Measurements from ENCODE around the gene SLC8B1. TPM values are rescaled to one million over a fixed set of nuclear protein-coding genes. Genes with fewer than 3 reads are reported as not detected.
A peak's percentile ranks its signal among the peaks of the same experiment; 100 is the strongest.

Gene SLC8B1
- total and polyA plus RNA-seq, 2 experiments from 2014 or later: 4.3 to 5.8 TPM

- DNase-seq (ENCODE audit: low read depth in 1 of 2, low spot score in 1 of 2): no peak
- Histone ChIP-seq H3K36me3 (no peaks in the 10 kb centered on the region), H3K27ac (no peak overlapping the region), H3K27me3 (no peaks in the 10 kb centered on the region), H3K4me3 (no peak overlapping the region), H3K4me1 (ENCODE audit: low read depth) (no peaks in the 10 kb centered on the region), H3K9me3 (ENCODE audit: low read depth) (no peaks in the 10 kb centered on the region)
- TF ChIP-seq CTCF (IDR thresholded peaks at IDR 0.05; ENCODE audit: low read depth, low read length): no peak
These were observed 16.2 kb upstream of the SLC8B1 start for GRCh38 chr12:113351089-113351488.

- Histone ChIP-seq H3K27ac (no peak overlapping the region), H3K9me3 (ENCODE audit: low read depth) (no peaks in the 10 kb centered on the region), H3K4me1 (ENCODE audit: low read depth) (no peaks in the 10 kb centered on the region), H3K4me3 (no peak overlapping the region), H3K36me3 (no peaks in the 10 kb centered on the region), H3K27me3 (no peaks in the 10 kb centered on the region)
- DNase-seq (ENCODE audit: low read depth in 1 of 2, low spot score in 1 of 2): peak in 1 of 2 donors; percentile 35
- no peak for TF ChIP-seq CTCF (IDR thresholded peaks at IDR 0.05; ENCODE audit: low read depth, low read length)
These were observed 14.1 kb upstream of the SLC8B1 start for GRCh38 chr12:113348849-113349536.

DNA sequence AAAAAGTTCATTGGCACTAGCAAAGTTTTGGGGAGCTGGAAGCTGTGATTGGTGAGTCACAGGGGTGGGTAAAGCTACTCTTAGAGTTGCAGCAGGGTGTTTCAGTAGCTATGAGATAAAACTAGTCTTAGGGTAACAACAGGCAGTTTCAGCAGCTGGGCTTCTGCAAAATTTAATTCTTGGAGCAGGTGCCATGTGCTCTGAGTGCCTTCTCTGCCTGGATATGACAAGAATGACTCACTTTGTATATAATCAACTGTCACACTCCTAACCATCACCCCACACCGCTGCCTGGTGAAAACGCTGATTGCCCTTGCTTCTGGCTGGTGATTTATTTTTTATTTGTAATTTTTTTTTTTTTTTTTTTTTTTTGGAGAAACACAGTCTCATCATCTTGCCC is 13.0 kb upstream of the SLC8B1 start:
- H3K4me1 ChIP-seq (ENCODE audit: low read depth): no peaks in the 10 kb centered on the region
- no peaks in the 10 kb centered on the region for H3K36me3 ChIP-seq
- no peak for DNase-seq (ENCODE audit: low read depth in 1 of 2, low spot score in 1 of 2)
- H3K27me3 ChIP-seq: no peaks in the 10 kb centered on the region
- no peak for TF ChIP-seq CTCF (IDR thresholded peaks at IDR 0.05; ENCODE audit: low read depth, low read length)
- H3K27ac ChIP-seq: no peak overlapping the region
- no peaks in the 10 kb centered on the region for H3K9me3 ChIP-seq (ENCODE audit: low read depth)
- H3K4me3 ChIP-seq: no peak overlapping the region

DNA sequence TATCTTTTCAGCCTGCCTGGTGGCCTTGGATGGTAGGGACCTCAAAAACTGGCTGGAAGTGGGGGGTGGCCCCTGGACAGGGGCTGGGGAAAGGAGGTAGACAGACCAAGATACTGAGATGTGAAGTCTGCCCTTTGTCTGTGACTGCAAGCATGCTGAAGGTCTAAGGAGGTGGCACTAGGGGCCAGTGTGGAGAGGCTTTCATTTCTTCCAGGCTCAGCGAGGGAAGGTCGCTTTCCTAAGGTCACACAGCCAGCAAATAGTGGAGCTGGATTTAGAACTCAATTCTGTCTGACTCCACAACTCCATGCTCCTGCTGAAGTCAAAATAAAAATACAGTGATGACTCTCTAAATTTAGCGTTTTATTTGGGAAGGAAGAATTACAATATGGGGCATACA is 12.2 kb upstream of the SLC8B1 start:
- H3K4me3 ChIP-seq: no peak overlapping the region
- TF ChIP-seq CTCF (IDR thresholded peaks at IDR 0.05; ENCODE audit: low read depth, low read length): no peak
- H3K27me3 ChIP-seq: no peaks in the 10 kb centered on the region
- H3K36me3 ChIP-seq: no peaks in the 10 kb centered on the region
- no peak overlapping the region for H3K27ac ChIP-seq
- no peak for DNase-seq (ENCODE audit: low read depth in 1 of 2, low spot score in 1 of 2)
- no peaks in the 10 kb centered on the region for H3K9me3 ChIP-seq (ENCODE audit: low read depth)
- H3K4me1 ChIP-seq (ENCODE audit: low read depth): no peaks in the 10 kb centered on the region

DNA sequence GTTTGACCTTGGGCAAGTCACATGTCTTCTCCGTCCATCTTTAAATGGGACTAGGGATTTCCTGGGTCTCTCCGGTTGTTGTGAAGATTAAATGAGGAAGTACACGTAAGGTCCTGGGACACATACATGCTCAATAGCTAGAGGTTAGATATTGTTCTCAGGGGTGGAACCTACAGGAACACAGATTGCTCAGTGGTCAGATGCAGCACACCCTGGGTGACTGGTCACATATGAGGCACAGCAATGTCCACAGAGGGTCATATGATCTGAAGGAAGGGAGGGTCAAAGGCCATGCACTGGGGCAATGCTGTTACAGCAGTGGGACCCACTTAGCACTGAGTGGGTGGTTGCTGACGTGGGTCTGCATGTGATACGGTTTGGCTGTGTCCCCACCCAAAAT is 11.4 kb upstream of the SLC8B1 start:
- no peaks in the 10 kb centered on the region for H3K27me3 ChIP-seq
- DNase-seq (ENCODE audit: low read depth in 1 of 2, low spot score in 1 of 2): no peak
- TF ChIP-seq CTCF (IDR thresholded peaks at IDR 0.05; ENCODE audit: low read depth, low read length): no peak
- H3K27ac ChIP-seq: no peak overlapping the region
- H3K4me1 ChIP-seq (ENCODE audit: low read depth): no peaks in the 10 kb centered on the region
- no peaks in the 10 kb centered on the region for H3K36me3 ChIP-seq
- H3K4me3 ChIP-seq: no peak overlapping the region
- H3K9me3 ChIP-seq (ENCODE audit: low read depth): no peaks in the 10 kb centered on the region

Data from cardiac muscle cell (in vitro differentiated cells and primary cell).